B cell (primary cell): ENCODE measurements around the gene RNF181. TPM values are rescaled to one million over a fixed set of nuclear protein-coding genes. Genes with fewer than 3 reads are reported as not detected.

ENCODE experiments used
- ATAC-seq: fragments of 200-7000 bp; cut with Tn5 transposase; one replicate; pipeline ENCODE4 v1.10.0; 2021; ENCODE audit warnings: low read depth, mild to moderate bottlenecking, moderate number of reproducible peaks, moderate library complexity
- CTCF ChIA-PET: fragments of 350-600 bp; sonication (Branson Sonifier 250); formaldehyde crosslinking; loops from one replicate; lab custom pipeline; 2021; ENCODE audit warnings: antibody characterized with exemption, inconsistent platforms; lab: Charles Lee
- POLR2A ChIA-PET: fragments of 350-600 bp; sonication (Branson Sonifier 250); formaldehyde crosslinking; loops from one replicate; lab custom pipeline; 2021; ENCODE audit warnings: antibody characterized with exemption; lab: Charles Lee
- DNase-seq: peaks from one replicate; pipeline ENCODE4 v3.0.0; 2013
- H2AFZ ChIP-seq: 2 replicates; pipeline ENCODE4 v1.6.1; 2012; ENCODE audit warnings: mild to moderate bottlenecking, low read depth, low read length; ENCODE audit not compliant: insufficient read depth, poor library complexity, severe bottlenecking
- H3K27ac ChIP-seq, 2 donors: 1 replicate in 1 of 2; 2 replicates in 1 of 2; pipeline ENCODE4 v1.5.1; 2012 to 2013; ENCODE audit warnings: low read length in 2 of 2, mild to moderate bottlenecking in 2 of 2, moderate library complexity in 1 of 2
- H3K27me3 ChIP-seq, 4 experiments: fragments of 200-600 bp in 1 of 4; sonication (generic) in 1 of 4; replicated peaks in 1 of 4; 1 replicate in 2 of 4; 2 replicates in 2 of 4; pipeline versions ENCODE4 v1.6.1 to v1.7.0; 2013 to 2016; ENCODE audit warnings: low read length in 3 of 4, mild to moderate bottlenecking in 2 of 4, mixed read lengths in 1 of 4, moderate library complexity in 1 of 4; ENCODE audit not compliant: insufficient read depth in 4 of 4, control insufficient read depth in 3 of 4; ENCODE audit errors: control extremely low read depth in 1 of 4
- H3K36me3 ChIP-seq, 2 experiments: replicated peaks in 1 of 2; 1 replicate in 1 of 2; 2 replicates in 1 of 2; pipeline versions ENCODE4 v1.6.1 to v1.7.1; 2013; ENCODE audit warnings: low read length in 1 of 2; ENCODE audit not compliant: insufficient read depth in 2 of 2, control insufficient read depth in 1 of 2; ENCODE audit errors: control extremely low read depth in 1 of 2, extremely low read depth in 1 of 2
- H3K4me1 ChIP-seq, 2 donors: fragments of 200-600 bp in 1 of 2; sonication (generic) in 1 of 2; 1 replicate in 1 of 2; 2 replicates in 1 of 2; pipeline versions ENCODE4 v1.5.1 to v1.6.1; 2013 to 2017; ENCODE audit warnings: low read length in 2 of 2; ENCODE audit not compliant: control insufficient read depth in 2 of 2, insufficient read depth in 2 of 2
- H3K4me2 ChIP-seq: replicated peaks from 2 replicates; pipeline ENCODE3; 2012; ENCODE audit warnings: mild to moderate bottlenecking, low read depth, low read length; ENCODE audit not compliant: poor library complexity, severe bottlenecking
- H3K4me3 ChIP-seq, 5 experiments: fragments of 200-600 bp in 1 of 5; sonication (generic) in 1 of 5; 1 replicate in 3 of 5; 2 replicates in 2 of 5; pipeline versions ENCODE4 v1.5.1 to v1.7.0; 2011 to 2016; ENCODE audit warnings: low read length in 4 of 5, mild to moderate bottlenecking in 4 of 5, low read depth in 2 of 5, control low read depth in 1 of 5, moderate library complexity in 1 of 5; ENCODE audit not compliant: insufficient read depth in 1 of 5; ENCODE audit errors: control extremely low read depth in 1 of 5, extremely low read depth in 1 of 5
- H3K79me2 ChIP-seq: fragments of 200-600 bp; sonication (generic); one replicate; pipeline ENCODE4 v1.6.0; 2016; ENCODE audit warnings: low read length; ENCODE audit not compliant: control insufficient read depth, insufficient read depth
- H3K9ac ChIP-seq: fragments of 200-600 bp; sonication (generic); 2 replicates; pipeline ENCODE4 v1.6.1; 2017; ENCODE audit warnings: mild to moderate bottlenecking, low read length, moderate library complexity
- H3K9me3 ChIP-seq, 3 donors: one replicate each; pipeline versions ENCODE4 v1.6.1 to v1.7.1; 2013; ENCODE audit warnings: low read length in 2 of 3; ENCODE audit not compliant: control insufficient read depth in 2 of 3, insufficient read depth in 1 of 3; ENCODE audit errors: control extremely low read depth in 1 of 3
- H4K20me1 ChIP-seq: 2 replicates; pipeline ENCODE4 v1.6.0; 2012; ENCODE audit warnings: mild to moderate bottlenecking, low read length; ENCODE audit not compliant: insufficient read depth, control insufficient read depth, poor library complexity, severe bottlenecking
- H3K27ac Mint-ChIP-seq: one replicate; pipeline ENCODE4 v1.8.0; 2021; ENCODE audit warnings: mixed read lengths
- H3K27me3 Mint-ChIP-seq: one replicate; pipeline ENCODE4 v1.8.0; 2021; ENCODE audit warnings: mixed read lengths
- H3K4me1 Mint-ChIP-seq: one replicate; pipeline ENCODE4 v1.8.0; 2021; ENCODE audit warnings: mixed read lengths
- H3K4me3 Mint-ChIP-seq: one replicate; pipeline ENCODE4 v1.8.0; 2021; ENCODE audit warnings: mixed read lengths
- H3K9me3 Mint-ChIP-seq: one replicate; pipeline ENCODE4 v1.8.0; 2022; ENCODE audit warnings: mixed read lengths; ENCODE audit not compliant: insufficient read depth
- CTCF ChIP-seq: fragments of 200-600 bp; IDR thresholded peaks from one replicate; pipeline ENCODE4 v1.8.0; 2022; ENCODE audit warnings: antibody characterized with exemption, mild to moderate bottlenecking
- EZH2 ChIP-seq: IDR thresholded peaks from 2 replicates; pipeline ENCODE4 v1.6.1; 2012; ENCODE audit warnings: borderline replicate concordance, low read depth, mild to moderate bottlenecking, moderate library complexity, low read length; ENCODE audit not compliant: insufficient read depth, poor library complexity, severe bottlenecking
- WGBS: methylation state at CpG from one replicate; pipeline ENCODE4 v1.1.5; 2013; ENCODE audit warnings: missing lambda C conversion rate; ENCODE audit not compliant: insufficient coverage; 5-methylcytosine and 5-hydroxymethylcytosine counted together
- intact Hi-C: fragments of 100-400 bp; cut with micrococcal nuclease; formaldehyde crosslinking; loops from one replicate; pipeline ENCODE4 v1.10.0; 2022
- polyA plus RNA-seq: library from polyadenylated mRNA; depleted of rRNA; stranded (reverse); fragments of >200 nt; gene quantifications from 2 replicates; pipeline ENCODE4 v1.2.3, GENCODE V29; 2012
- total RNA-seq, 2 donors: library from RNA; stranded (reverse); fragments of 120-200 nt in 1 of 2; gene quantifications; 1 replicate in 1 of 2; 2 replicates in 1 of 2; pipeline versions ENCODE4 v1.2.3 to v1.2.4, GENCODE V29; 2013 to 2022

The RNF181 gene
- total and polyA plus RNA-seq, 2 donors (not counting 1 experiment from before 2014, with no cell fraction given), result 76.6 to 151 TPM

DNA sequence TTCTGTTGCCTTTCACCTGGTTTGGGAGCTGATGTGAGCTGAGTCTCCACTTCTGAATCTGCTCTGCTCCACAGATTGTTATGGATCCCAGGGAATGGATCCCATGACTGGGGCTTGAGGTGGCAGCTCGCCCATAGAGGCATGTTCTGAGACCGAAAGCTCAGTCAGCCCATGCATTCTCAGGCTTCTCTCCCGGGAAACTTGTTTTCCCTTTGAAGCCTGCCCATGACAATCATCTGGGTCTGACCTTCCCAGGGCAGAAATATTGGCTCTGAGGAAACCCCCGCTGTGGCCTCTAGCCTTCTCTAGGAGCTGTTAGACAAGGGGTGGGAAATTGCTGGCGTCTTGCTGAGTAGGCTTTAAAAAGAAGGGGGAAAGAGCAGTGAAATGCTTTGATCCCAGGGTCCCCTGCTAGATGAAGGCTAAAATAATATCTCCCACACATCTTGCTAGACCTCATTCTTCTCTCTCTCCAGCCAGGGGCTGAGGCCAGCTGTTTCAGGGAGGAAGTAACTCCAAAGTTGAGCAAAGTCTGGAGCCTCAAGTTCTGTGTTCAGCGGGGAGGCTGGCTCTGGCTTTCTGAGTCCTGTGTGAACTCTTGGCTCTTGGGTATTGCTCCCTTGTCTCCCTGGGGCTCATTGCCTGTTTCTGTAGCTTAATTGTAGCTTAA, 16.1 kb upstream of the RNF181 start:
- peak overlapping the region; percentile 96 for H3K27ac Mint-ChIP-seq
- TF ChIP-seq EZH2 (no peak), CTCF (no peak)
- H4K20me1 ChIP-seq, result peaks cover 7% of the 10 kb centered on the region
- no peak for DNase-seq
- 58% methylated on average over 5 of the region's 6 CpGs for WGBS
- H3K4me1 ChIP-seq, result peaks cover 23 to 44% of the 10 kb centered on the region in 2 donors
- no peaks in the 10 kb centered on the region for H3K9me3 ChIP-seq
- no peaks in the 10 kb centered on the region for H3K9me3 Mint-ChIP-seq
- no peak for ATAC-seq
- peaks cover 0 to 23% of the 10 kb centered on the region in 2 experiments for H3K36me3 ChIP-seq
- peak overlapping the region; percentile 96 for H3K4me2 ChIP-seq
- CTCF ChIA-PET, result interaction anchor here (1.4 to 1.5 kb wide), 2 partner anchors 8 to 58 kb away, joined by 3 to 5 read pairs; no protein-coding TSS in a partner anchor
- POLR2A ChIA-PET, result interaction anchor here (0.7 to 1.2 kb wide), 3 partner anchors 16 to 434 kb away, joined by 4 to 5 read pairs (median 4); partner anchors contain the start of genes MAT2A and RNF181
- H3K27me3 ChIP-seq, result no peaks in the 10 kb centered on the region
- H3K9ac ChIP-seq, result peak overlapping the region; percentile 91
- H3K27ac ChIP-seq, result peak overlapping the region in 1 of 2 donors; percentile 87
- H3K4me3 Mint-ChIP-seq, result peak overlapping the region; percentile 93
- peaks cover 45% of the 10 kb centered on the region for H3K4me1 Mint-ChIP-seq
- H3K4me3 ChIP-seq, result peak overlapping the region in 4 of 5 experiments; percentile 50 to 97 (median 70)
- peaks cover 37% of the 10 kb centered on the region for H3K79me2 ChIP-seq
- intact Hi-C loops, result no loop called here
- H3K27me3 Mint-ChIP-seq, result no peaks in the 10 kb centered on the region
- H2AFZ ChIP-seq, result no peak overlapping the region

GRCh38 chr2:85580206-85580605, 15.3 kb upstream of the RNF181 start:
- Histone ChIP-seq H3K79me2 (peaks cover 44% of the 10 kb centered on the region), H3K27ac (no peak overlapping the region), H3K4me1 (peaks cover 29 to 52% of the 10 kb centered on the region in 2 donors), H3K36me3 (peaks cover 0 to 23% of the 10 kb centered on the region in 2 experiments), H4K20me1 (peaks cover 7% of the 10 kb centered on the region), H3K9me3 (no peaks in the 10 kb centered on the region), H3K9ac (no peak overlapping the region), H3K4me3 (no peak overlapping the region), H3K4me2 (peak overlapping the region; percentile 96), H2AFZ (no peak overlapping the region), H3K27me3 (no peaks in the 10 kb centered on the region)
- CTCF ChIA-PET, result no interaction called here
- Mint-ChIP-seq H3K27ac (no peak overlapping the region), H3K4me1 (peaks cover 52% of the 10 kb centered on the region), H3K9me3 (no peaks in the 10 kb centered on the region), H3K27me3 (no peaks in the 10 kb centered on the region), H3K4me3 (peak overlapping the region; percentile 10)
- 87% methylated on average over 3 of the region's 3 CpGs for WGBS
- POLR2A ChIA-PET, result no interaction called here
- no peak for TF ChIP-seq EZH2
- no peak for TF ChIP-seq CTCF
- intact Hi-C loops, result no loop called here
- no peak for DNase-seq
- no peak for ATAC-seq
